H1 (cell line): Measurements from ENCODE around the gene CMTM1. TPM values are rescaled to one million over a fixed set of nuclear protein-coding genes. Genes with fewer than 3 reads are reported as not detected.

Experiments used
- CTCF ChIA-PET: fragments of 300-600 bp; sonication (Branson Sonifier 250); formaldehyde crosslinking; loops from one replicate; lab custom pipeline; 2021; ENCODE audit not compliant: partially characterized antibody; lab: Charles Lee
- POLR2A ChIA-PET: fragments of 300-600 bp; sonication (Branson Sonifier 250); formaldehyde crosslinking; loops from one replicate; lab custom pipeline; 2021; ENCODE audit warnings: inconsistent platforms; ENCODE audit not compliant: partially characterized antibody; lab: Charles Lee
- DNase-seq, 2 experiments: peaks; one replicate each; pipeline versions ENCODE4 v3.0.0 to v3.0.0-alpha.2; 2010 to 2022; ENCODE audit warnings: low spot score in 2 of 2, low read depth in 1 of 2, mixed read lengths in 1 of 2
- FAIRE-seq: peaks from 2 replicates; lab custom pipeline; 2011; peaks lifted over from hg19 to GRCh38; lab: Jason Lieb, UNC
- H2AFZ ChIP-seq: 2 replicates; pipeline ENCODE4 v1.8.1; 2012; ENCODE audit warnings: low read length, inconsistent platforms
- H2AK5ac ChIP-seq: 2 replicates; pipeline ENCODE4 v1.6.1; 2013; ENCODE audit warnings: low read depth, low read length
- H2BK120ac ChIP-seq: replicated peaks from 2 replicates; pipeline ENCODE3; 2013; ENCODE audit warnings: low read depth, low read length, inconsistent platforms
- H2BK12ac ChIP-seq: 2 replicates; pipeline ENCODE4 v1.6.1; 2013; ENCODE audit warnings: low read depth, low read length
- H2BK15ac ChIP-seq: 2 replicates; pipeline ENCODE4 v1.6.1; 2013; ENCODE audit warnings: low read length
- H2BK20ac ChIP-seq: 2 replicates; pipeline ENCODE4 v1.6.1; 2013; ENCODE audit warnings: low read length
- H2BK5ac ChIP-seq: 2 replicates; pipeline ENCODE4 v1.6.1; 2013; ENCODE audit warnings: low read depth, low read length
- H3K14ac ChIP-seq: 2 replicates; pipeline ENCODE4 v1.6.1; 2013; ENCODE audit warnings: inconsistent platforms; ENCODE audit not compliant: insufficient read length
- H3K18ac ChIP-seq: 2 replicates; pipeline ENCODE4 v1.6.1; 2013; ENCODE audit warnings: low read length; ENCODE audit errors: extremely low read depth
- H3K23ac ChIP-seq: 2 replicates; pipeline ENCODE4 v1.6.1; 2013; ENCODE audit warnings: inconsistent platforms; ENCODE audit not compliant: insufficient read length
- H3K23me2 ChIP-seq: 2 replicates; pipeline ENCODE4 v1.6.1; 2013; ENCODE audit warnings: low read depth, low read length
- H3K27ac ChIP-seq: 2 replicates; pipeline ENCODE4 v1.6.1; 2011; ENCODE audit warnings: low read depth, low read length, inconsistent platforms
- H3K27me3 ChIP-seq, 4 experiments: replicated peaks in 1 of 4; 1 replicate in 1 of 4; 2 replicates in 3 of 4; pipeline versions ENCODE4 v1.6.1 to v1.8.1; 2011 to 2013; ENCODE audit warnings: low read length in 3 of 4, mild to moderate bottlenecking in 3 of 4, inconsistent platforms in 2 of 4, mixed read lengths in 2 of 4, moderate library complexity in 1 of 4; ENCODE audit not compliant: control insufficient read depth in 3 of 4, insufficient read depth in 3 of 4; ENCODE audit errors: extremely low read depth in 1 of 4
- H3K36me3 ChIP-seq, 4 experiments: 2 replicates each; pipeline versions ENCODE4 v1.6.1 to v1.8.1; 2011 to 2013; ENCODE audit warnings: mild to moderate bottlenecking in 4 of 4, low read length in 3 of 4, moderate library complexity in 2 of 4, control low read depth in 1 of 4, inconsistent platforms in 1 of 4; ENCODE audit not compliant: insufficient read depth in 4 of 4, control insufficient read depth in 2 of 4
- H3K4ac ChIP-seq: replicated peaks from 2 replicates; pipeline ENCODE3; 2013; ENCODE audit warnings: low read length, low read depth, mixed read lengths, inconsistent platforms; ENCODE audit not compliant: insufficient read length
- H3K4me1 ChIP-seq, 4 experiments: replicated peaks in 1 of 4; 1 replicate in 1 of 4; 2 replicates in 3 of 4; pipeline versions ENCODE4 v1.6.1 to v1.8.1; 2011 to 2013; ENCODE audit warnings: low read length in 3 of 4, inconsistent platforms in 2 of 4, mixed read lengths in 1 of 4; ENCODE audit not compliant: insufficient read depth in 4 of 4, control insufficient read depth in 3 of 4
- H3K4me2 ChIP-seq, 2 experiments: 2 replicates each; pipeline versions ENCODE4 v1.6.1 to v1.8.1; 2011 to 2013; ENCODE audit warnings: low read depth in 2 of 2, low read length in 2 of 2, control low read depth in 1 of 2, inconsistent platforms in 1 of 2, mild to moderate bottlenecking in 1 of 2; ENCODE audit not compliant: insufficient read depth in 1 of 2
- H3K4me3 ChIP-seq, 4 experiments: fragments of 200-600, 300-600 bp in 1 of 4; sonication (generic), shearing (Covaris generic), sonication (Bioruptor Twin) in 1 of 4; 2 replicates each; pipeline versions ENCODE4 v1.5.1 to v1.8.1; 2011 to 2016; ENCODE audit warnings: low read length in 4 of 4, low read depth in 3 of 4, control low read depth in 2 of 4, inconsistent platforms in 2 of 4, mild to moderate bottlenecking in 2 of 4, mixed read lengths in 1 of 4, moderate library complexity in 1 of 4; ENCODE audit not compliant: insufficient read depth in 2 of 4; ENCODE audit errors: extremely low read depth in 1 of 4
- H3K56ac ChIP-seq: replicated peaks from 2 replicates; pipeline ENCODE3; 2013; ENCODE audit warnings: low read depth, mild to moderate bottlenecking, mixed read lengths, low read length, inconsistent platforms; ENCODE audit not compliant: insufficient read length
- H3K79me1 ChIP-seq: 2 replicates; pipeline ENCODE4 v1.6.1; 2013; ENCODE audit warnings: low read depth, low read length, control low read depth
- H3K79me2 ChIP-seq, 2 experiments: 2 replicates each; pipeline versions ENCODE4 v1.6.1 to v1.8.1; 2012 to 2013; ENCODE audit warnings: low read length in 2 of 2, mild to moderate bottlenecking in 2 of 2, inconsistent platforms in 1 of 2; ENCODE audit not compliant: insufficient read depth in 2 of 2, control insufficient read depth in 1 of 2
- H3K9ac ChIP-seq, 4 experiments: replicated peaks in 1 of 4; 1 replicate in 1 of 4; 2 replicates in 3 of 4; pipeline versions ENCODE4 v1.6.1 to v1.8.1; 2011 to 2013; ENCODE audit warnings: low read depth in 3 of 4, low read length in 3 of 4, control low read depth in 2 of 4, mild to moderate bottlenecking in 2 of 4, moderate library complexity in 2 of 4, inconsistent platforms in 1 of 4; ENCODE audit errors: extremely low read depth in 1 of 4
- H3K9me3 ChIP-seq, 2 experiments: 2 replicates each; pipeline versions ENCODE4 v1.6.1 to v1.8.1; 2012 to 2013; ENCODE audit warnings: mild to moderate bottlenecking in 2 of 2, moderate library complexity in 2 of 2, control low read depth in 1 of 2, inconsistent platforms in 1 of 2, low read depth in 1 of 2, low read length in 1 of 2, mixed read lengths in 1 of 2; ENCODE audit not compliant: insufficient read depth in 2 of 2
- H4K20me1 ChIP-seq, 2 experiments: replicated peaks in 1 of 2; 2 replicates each; pipeline versions ENCODE3 to v1.8.1; 2011 to 2013; ENCODE audit warnings: inconsistent platforms in 2 of 2, low read length in 2 of 2, mild to moderate bottlenecking in 1 of 2; ENCODE audit not compliant: insufficient read depth in 2 of 2, control insufficient read depth in 1 of 2
- H4K5ac ChIP-seq: 2 replicates; pipeline ENCODE4 v1.6.1; 2013; ENCODE audit warnings: low read length, low read depth, mixed read lengths, inconsistent platforms; ENCODE audit not compliant: insufficient read length
- H4K8ac ChIP-seq: 2 replicates; pipeline ENCODE4 v1.8.0; 2013; ENCODE audit warnings: mild to moderate bottlenecking, moderate library complexity, low read length, inconsistent platforms; ENCODE audit not compliant: insufficient read depth; ENCODE audit errors: extremely low read depth
- H4K91ac ChIP-seq: replicated peaks from 2 replicates; pipeline ENCODE3; 2013; ENCODE audit warnings: low read length, mixed read lengths, inconsistent platforms; ENCODE audit not compliant: insufficient read length
- PHF8 ChIP-seq: fragments of 200-600 bp; sonication (generic); conservative IDR thresholded peaks from 2 replicates; pipeline ENCODE4 v1.7.1; 2012; ENCODE audit warnings: low read depth, mild to moderate bottlenecking, inconsistent platforms, low read length, moderate library complexity
- RAD21 ChIP-seq, 2 experiments: IDR thresholded peaks in 1 of 2; conservative IDR thresholded peaks in 1 of 2; 2 replicates each; pipeline ENCODE4 v1.6.1; 2011; ENCODE audit warnings: low read depth in 2 of 2, low read length in 2 of 2, improper control_type of control experiment in 1 of 2, inconsistent platforms in 1 of 2, mild to moderate bottlenecking in 1 of 2, moderate library complexity in 1 of 2
- RFX5 ChIP-seq: IDR thresholded peaks from 2 replicates; pipeline ENCODE4 v1.6.1; 2011; ENCODE audit warnings: low read depth, low read length, improper control_type of control experiment, borderline replicate concordance
- RXRA ChIP-seq: IDR thresholded peaks from 2 replicates; pipeline ENCODE4 v1.6.1; 2011; ENCODE audit warnings: low read depth, mild to moderate bottlenecking, low read length, moderate library complexity; ENCODE audit not compliant: insufficient read depth
- SIX5 ChIP-seq: IDR thresholded peaks from 2 replicates; pipeline ENCODE4 v1.6.1; 2011; ENCODE audit warnings: mild to moderate bottlenecking, low read depth, low read length
- TCF12 ChIP-seq: IDR thresholded peaks from 2 replicates; pipeline ENCODE4 v1.6.1; 2011; ENCODE audit warnings: low read depth, mild to moderate bottlenecking, low read length
- USF2 ChIP-seq: IDR thresholded peaks from 2 replicates; pipeline ENCODE4 v1.6.1; 2011; ENCODE audit warnings: low read length, improper control_type of control experiment
- WGBS, 2 experiments: shearing (Covaris generic) in 1 of 2; methylation state at CpG; one replicate each; pipeline versions ENCODE4 v1.1.6 to v1.1.7; 2013 to 2015; ENCODE audit warnings: low lambda C conversion rate in 2 of 2, mixed read lengths in 2 of 2, inconsistent platforms in 1 of 2, low coverage in 1 of 2, missing lambda C conversion rate in 1 of 2; ENCODE audit not compliant: insufficient replicate concordance in 2 of 2, insufficient coverage in 1 of 2, insufficient read length in 1 of 2; ENCODE audit errors: extremely low coverage in 1 of 2, missing lambda C conversion rate in 1 of 2; 5-methylcytosine and 5-hydroxymethylcytosine counted together
- polyA plus RNA-seq, 7 experiments: library from polyadenylated mRNA; depleted of rRNA in 3 of 7; stranded (reverse) in 5 of 7; unstranded in 2 of 7; fragments of >200 nt in 5 of 7; fragments of 200-250 nt in 2 of 7; gene quantifications; 1 replicate in 5 of 7; 2 replicates in 1 of 7; 4 replicates in 1 of 7; pipeline versions ENCODE4 v1.2.1 to v1.2.3, GENCODE V29; 2011 to 2013; ENCODE audit warnings: missing spikeins in 2 of 7, mixed read lengths in 2 of 7
- total RNA-seq: library from RNA; stranded (reverse); fragmentation: NEBNext Ultra II Directional; extraction: Animal tissue kit (Norgen Biotek cat#: 25700); gene quantifications from 2 replicates; pipeline ENCODE4 v1.2.1, GENCODE V29; 2021

Gene CMTM1
- total and polyA plus RNA-seq, 2 of the 8 experiments (the other 6 are each of a cell fraction or from before 2014, with no cell fraction given), result 1.2 to 2.0 TPM

- H2BK12ac ChIP-seq, result peak overlapping the region; percentile 75; the same call in 1 of the 2 replicates
- peak overlapping the region; percentile 32; the same call in 1 of the 2 replicates for H2BK20ac ChIP-seq
- 0 out of 2 replicates have a peak overlapping the region, but pooled peaks have one; percentile 29 for H2BK15ac ChIP-seq
- WGBS, 2 experiments, result 83% methylated on average over 15 of the region's 15 CpGs; no CpG with 5 or more reads in 1 of the 2 experiments
- no peak overlapping the region for H3K4me2 ChIP-seq
- H3K4me3 ChIP-seq, result no peak overlapping the region
- H4K8ac ChIP-seq, result no peak overlapping the region
- 0 out of 2 replicates have a peak overlapping the region, but pooled peaks have one; percentile 40 for H2AK5ac ChIP-seq
- H3K9me3 ChIP-seq, result no peaks in the 10 kb centered on the region
- H3K79me2 ChIP-seq, result no peaks in the 10 kb centered on the region
- no peaks in the 10 kb centered on the region for H3K23me2 ChIP-seq
- 0 out of 2 replicates have a peak overlapping the region, but pooled peaks have one; percentile 32 for H3K18ac ChIP-seq
- H3K9ac ChIP-seq, result no peak overlapping the region
- ChIA-PET POLR2A (interaction anchor here (1.0 kb wide), 1 partner anchor 14 kb away, joined by 3 read pairs; no protein-coding TSS in a partner anchor), CTCF (interaction anchor here (0.8 to 1.4 kb wide), 4 partner anchors 9 to 40 kb away, joined by 3 to 6 read pairs (median 4); no protein-coding TSS in a partner anchor)
- H3K36me3 ChIP-seq, result no peaks in the 10 kb centered on the region
- no peak overlapping the region for H3K27ac ChIP-seq
- no peak overlapping the region for H3K4ac ChIP-seq
- no peak overlapping the region for H3K23ac ChIP-seq
- no peaks in the 10 kb centered on the region for H3K27me3 ChIP-seq
- no peaks in the 10 kb centered on the region for H4K20me1 ChIP-seq
- H3K4me1 ChIP-seq, result peaks cover 0 to 9% (median 2%) of the 10 kb centered on the region in 4 experiments; a peak in 4 of 7 replicates
- H3K14ac ChIP-seq, result no peak overlapping the region
- H4K91ac ChIP-seq, result no peak overlapping the region
- H2AFZ ChIP-seq, result no peak overlapping the region
- peak in 1 of 2 experiments; percentile 36 for DNase-seq
- no peak overlapping the region for H4K5ac ChIP-seq
- H2BK120ac ChIP-seq, result no peak overlapping the region
- no peaks in the 10 kb centered on the region for H3K79me1 ChIP-seq
- no peak for FAIRE-seq
- no peak overlapping the region for H2BK5ac ChIP-seq
- H3K56ac ChIP-seq, result no peak overlapping the region
- no peak for TF ChIP-seq USF2
- no peak for TF ChIP-seq SIX5
- TF ChIP-seq RAD21 (IDR thresholded peaks at IDR 0.05 in 1 of 2, conservative IDR thresholded peaks at IDR 0.05 in 1 of 2; ENCODE audit: low read depth in 2 of 2, low read length in 2 of 2), result no peak
- TF ChIP-seq RXRA, result no peak
- no peak for TF ChIP-seq TCF12
- no peak for TF ChIP-seq RFX5
- TF ChIP-seq PHF8, result no peak
Measured at GRCh38 chr16:66516808-66517585, 49.2 kb upstream of the CMTM1 start.
